A549 (cell line): ENCODE data around the gene CXCL12.

Source experiments
- CBX2 ChIP-seq: fragments of 200-600 bp; sonication (generic); IDR thresholded peaks from 2 replicates; pipeline ENCODE4 v1.6.1; 2016; ENCODE audit warnings: low read depth, mild to moderate bottlenecking, borderline replicate concordance
- CBX8 ChIP-seq: fragments of 200-600 bp; sonication (generic); IDR thresholded peaks from 2 replicates; pipeline ENCODE4 v1.6.1; 2016
- CTCF ChIP-seq: fragments of >200 bp; sonication (Bioruptor Twin); formaldehyde crosslinking; IDR thresholded peaks from 3 replicates; pipeline ENCODE4 v1.5.1; 2016
- JUNB ChIP-seq: fragments of >200 bp; sonication (Bioruptor Twin); formaldehyde crosslinking; IDR thresholded peaks from 2 replicates; pipeline ENCODE4 v1.6.1; 2016
- POLR2A ChIP-seq: IDR thresholded peaks from 2 replicates; pipeline ENCODE4 v1.6.1; 2012; ENCODE audit warnings: mild to moderate bottlenecking, low read length
- POLR2AphosphoS2 ChIP-seq: conservative IDR thresholded peaks from 2 replicates; pipeline ENCODE4 v1.6.1; 2012; ENCODE audit warnings: low read length, improper control_type of control experiment, inconsistent platforms

- TF ChIP-seq CTCF: no peak
- TF ChIP-seq POLR2AphosphoS2: no peak
- no peak for TF ChIP-seq JUNB
- no peak for TF ChIP-seq POLR2A
- TF ChIP-seq CBX8: no peak
- no peak for TF ChIP-seq CBX2
Measured at GRCh38 chr10:44390585-44391072, 5.7 kb upstream of the CXCL12 start.
